Measurements from ENCODE around the gene RXRA.

The RXRA gene

DNA sequence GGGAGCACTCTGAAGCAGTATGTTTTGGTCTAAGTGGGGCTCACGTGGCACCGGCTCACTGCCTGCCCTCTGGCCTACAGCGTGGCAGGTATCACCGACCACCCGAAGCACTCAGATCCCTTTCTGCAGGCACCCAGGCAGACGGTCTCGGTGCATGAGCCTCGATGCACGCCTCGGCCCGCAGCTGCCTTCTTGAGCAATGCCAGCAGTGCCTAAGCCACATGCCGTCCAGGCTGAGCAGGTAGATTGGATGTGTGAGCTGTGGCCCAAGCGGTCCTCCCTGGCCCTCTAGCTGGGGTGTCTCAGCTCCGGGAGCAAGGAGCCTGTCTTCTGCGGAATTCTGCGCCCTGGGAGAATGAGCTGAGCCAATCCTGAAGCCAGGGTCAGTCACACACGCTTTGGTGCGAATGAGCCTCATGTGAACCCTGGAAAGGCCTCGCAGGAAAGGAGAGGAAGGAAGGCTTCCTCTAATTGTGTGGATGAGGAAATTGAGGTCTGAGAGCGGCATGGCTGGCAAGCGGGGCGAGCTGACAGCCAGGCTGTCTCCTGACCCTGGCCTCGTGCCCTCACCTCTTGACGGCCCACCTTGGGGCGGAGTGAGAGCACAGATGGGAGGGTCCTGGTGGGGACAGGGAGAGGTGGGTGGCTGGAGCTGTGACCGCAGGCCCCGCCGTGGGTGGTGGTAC is 14.4 kb downstream of the RXRA start:
- no peak for DNase-seq

DNA sequence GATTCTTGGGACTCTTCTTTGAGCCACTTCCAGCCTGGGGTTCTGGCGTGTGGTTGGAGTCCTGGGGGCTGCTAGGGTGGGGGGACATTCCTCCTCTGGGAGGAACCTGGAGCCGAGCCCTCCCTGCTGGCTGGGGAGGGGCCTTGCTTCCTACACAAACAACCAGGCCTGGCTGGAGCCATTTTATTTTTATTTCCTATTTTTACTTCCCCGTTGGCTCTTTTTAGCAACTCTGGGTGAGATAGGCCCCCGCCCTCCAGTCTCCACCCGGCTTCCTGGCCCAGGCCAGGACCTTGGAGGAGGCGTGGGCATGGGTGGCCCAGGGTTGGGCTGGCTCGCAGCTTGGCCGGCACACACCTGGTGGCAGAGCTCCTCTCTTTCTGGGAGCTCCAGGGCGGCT is 15.1 kb downstream of the RXRA start:
- DNase-seq: no peak

DNA sequence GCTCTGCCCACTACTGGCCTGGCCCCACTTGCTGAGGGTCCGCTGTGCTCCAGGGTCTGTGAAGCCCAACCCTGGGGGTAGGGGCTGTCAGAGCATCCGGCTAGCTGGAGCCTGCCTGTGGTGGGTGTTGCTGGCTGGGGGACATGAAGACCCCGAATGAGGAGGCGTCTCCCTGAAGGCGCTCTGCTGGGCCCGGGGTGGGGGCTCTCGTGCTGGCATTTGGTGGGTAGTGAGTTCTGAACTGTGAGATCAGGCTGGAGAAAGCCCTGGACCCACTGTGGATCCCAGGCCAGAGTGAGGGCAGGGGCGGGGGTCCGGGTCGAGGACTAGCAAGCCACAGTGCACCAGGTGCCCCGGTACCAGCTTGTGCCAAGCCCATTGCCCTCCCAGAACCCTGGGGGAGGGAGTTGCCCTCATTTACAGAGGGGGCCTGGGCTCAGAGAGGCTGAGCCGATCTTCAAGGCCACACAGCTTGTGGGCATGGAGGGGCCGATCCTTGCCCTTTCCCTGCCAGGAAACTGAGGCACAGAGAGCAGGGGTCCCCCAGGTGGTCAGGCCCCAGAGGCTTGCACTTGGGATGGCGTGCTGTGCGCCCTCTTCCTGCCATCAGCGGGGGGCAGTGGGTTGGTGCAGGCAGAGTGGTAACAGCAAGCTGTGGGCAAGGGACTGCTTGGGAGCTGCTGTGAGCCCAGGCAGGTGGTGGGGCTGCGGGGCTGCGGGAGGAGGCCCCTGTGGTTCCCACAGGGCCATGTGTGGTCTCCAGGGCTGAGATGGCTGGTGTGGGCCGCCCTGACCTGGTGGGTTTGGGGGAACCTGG is 15.9 kb downstream of the RXRA start:
- DNase-seq: no peak

DNA sequence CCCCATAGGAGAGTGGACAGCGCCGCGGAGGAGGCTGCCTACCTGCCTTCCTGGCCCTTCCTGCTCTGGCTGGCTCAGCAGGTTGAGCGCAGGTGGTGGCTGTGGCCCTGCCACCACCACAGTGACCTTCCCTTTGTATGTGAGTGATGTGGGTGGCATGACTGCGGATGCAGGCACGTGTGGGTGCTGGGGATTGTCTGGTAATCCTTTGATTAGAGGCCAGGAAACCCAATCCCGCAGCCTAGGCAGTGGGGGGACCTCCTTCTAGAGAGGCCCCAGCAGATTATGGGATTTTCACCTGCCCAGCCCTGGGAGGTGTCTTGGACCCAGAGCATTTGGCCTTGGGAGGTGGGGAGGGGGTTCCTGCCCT is 16.5 kb downstream of the RXRA start:
- no peak for DNase-seq

DNA sequence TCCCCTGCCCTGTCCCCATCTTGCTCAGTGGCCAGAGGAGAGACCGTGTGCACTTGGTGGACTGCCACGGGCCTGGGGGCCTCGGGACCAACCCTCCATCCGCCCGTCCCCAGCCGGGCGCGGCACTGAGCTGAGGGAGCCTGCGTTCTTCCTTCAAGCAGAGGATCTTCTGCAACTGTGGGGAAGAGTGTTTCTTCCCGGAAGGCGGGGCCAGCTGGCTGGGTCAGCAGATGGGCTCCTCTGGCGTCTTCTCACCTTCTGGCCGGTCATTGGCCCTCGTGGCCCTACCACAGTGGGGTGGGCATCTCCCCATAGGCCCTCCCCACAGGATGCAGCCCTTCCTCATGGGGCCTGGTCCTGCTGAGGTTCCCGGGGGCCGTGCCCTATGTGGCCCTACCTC is 17.4 kb downstream of the RXRA start:
- DNase-seq: no peak

DNA sequence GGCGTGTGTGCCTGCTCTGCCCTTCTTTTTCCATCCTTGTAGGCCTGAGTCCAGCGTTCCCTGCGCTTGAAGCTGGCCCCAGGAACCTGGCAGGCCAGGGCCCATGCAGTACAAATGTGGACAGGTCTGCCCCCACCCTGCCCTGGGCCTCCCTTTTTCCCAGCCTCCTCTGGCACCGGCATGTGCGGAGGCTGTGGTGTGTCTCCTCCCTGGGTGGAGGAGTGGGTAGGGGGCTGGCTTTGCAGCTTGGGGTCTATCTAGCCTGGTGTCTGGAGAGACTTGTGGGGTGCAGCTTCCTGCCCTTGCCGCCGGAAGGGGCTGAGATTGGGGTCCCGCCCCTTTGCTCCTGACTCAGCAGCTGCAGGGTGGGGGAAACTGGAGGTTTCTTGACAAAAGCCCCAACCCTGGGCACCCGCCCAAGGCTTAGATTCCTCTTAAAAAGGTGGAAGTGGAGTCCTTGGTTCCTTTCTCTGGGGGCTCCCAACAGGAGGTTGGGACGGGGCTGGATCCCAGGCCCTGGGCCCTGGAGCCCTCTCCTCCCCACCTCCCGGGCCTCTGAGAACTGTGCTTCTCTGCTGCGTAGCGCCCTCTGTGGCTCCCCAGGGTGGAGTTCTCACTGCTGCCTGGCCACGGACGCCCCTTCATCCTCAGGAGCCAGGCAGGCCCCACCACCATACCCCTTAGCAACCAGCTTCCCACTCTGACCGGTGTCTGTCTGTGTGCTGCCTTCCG is 18.0 kb downstream of the RXRA start:
- DNase-seq: no peak

DNA sequence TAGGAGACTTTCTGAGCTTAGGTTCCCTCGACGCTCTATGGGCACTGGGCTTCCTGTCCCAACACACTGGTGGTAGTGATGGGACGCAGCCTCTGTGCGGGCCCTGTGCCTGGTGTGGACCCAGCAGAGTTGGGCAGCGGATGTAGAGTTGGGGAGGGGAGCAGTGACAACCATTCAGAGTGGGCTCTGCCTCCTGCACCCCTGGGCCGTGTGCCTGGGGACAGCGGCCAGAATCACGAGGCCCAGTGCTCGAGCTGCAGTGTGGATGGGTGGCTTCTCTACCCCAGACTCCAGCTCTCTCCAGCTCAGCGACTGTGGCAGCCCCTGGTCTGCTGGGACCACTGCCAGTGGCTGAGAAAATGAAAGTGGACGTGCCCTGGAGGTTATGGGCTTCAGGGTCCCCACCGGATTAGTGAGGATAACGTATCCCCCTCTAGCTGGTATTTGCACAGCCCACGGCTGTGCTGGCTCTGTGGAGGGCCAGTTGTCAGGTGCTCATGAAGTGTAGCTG is 18.6 kb downstream of the RXRA start:
- DNase-seq: no peak

DNA sequence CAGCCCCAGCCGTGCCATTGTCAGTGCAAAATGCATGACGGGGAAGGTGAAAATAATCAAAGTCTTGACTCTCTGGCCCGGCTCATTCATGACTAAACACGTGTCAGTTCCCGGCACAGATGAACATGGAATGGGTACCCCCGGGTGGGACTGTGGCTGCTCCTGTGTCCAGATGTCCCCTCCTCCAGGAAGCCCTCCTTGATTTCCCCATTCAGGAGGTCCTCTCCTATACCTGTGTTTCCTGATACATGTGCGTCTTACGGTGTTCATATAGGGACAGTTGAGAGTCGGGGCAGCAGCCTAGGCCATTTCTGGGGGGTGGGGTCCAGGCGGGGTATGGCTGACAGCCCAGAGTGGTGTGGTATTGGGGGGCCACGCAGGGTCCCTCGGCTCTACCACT is 19.5 kb downstream of the RXRA start:
- no peak for DNase-seq

DNA sequence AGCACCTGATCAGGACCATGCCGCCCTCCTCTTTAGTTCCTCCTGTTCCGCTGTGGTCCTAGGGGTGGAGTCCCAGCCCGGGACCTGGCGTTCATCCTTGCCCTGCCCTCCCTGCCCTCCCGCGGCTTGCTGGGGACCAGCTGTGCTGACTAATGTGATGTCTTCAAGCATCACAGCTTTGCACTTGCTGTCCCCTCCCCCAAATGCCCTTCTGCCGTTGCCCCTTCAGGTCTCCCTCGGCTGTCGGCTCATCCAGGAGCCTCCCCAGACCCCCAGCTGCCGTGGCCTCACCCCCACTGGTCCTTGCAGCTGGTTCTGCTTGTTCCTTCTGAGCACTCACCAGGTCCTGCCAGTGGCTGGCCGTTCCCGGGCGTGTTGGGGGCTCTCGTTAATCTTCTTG is 19.9 kb downstream of the RXRA start:
- no peak for DNase-seq

DNA sequence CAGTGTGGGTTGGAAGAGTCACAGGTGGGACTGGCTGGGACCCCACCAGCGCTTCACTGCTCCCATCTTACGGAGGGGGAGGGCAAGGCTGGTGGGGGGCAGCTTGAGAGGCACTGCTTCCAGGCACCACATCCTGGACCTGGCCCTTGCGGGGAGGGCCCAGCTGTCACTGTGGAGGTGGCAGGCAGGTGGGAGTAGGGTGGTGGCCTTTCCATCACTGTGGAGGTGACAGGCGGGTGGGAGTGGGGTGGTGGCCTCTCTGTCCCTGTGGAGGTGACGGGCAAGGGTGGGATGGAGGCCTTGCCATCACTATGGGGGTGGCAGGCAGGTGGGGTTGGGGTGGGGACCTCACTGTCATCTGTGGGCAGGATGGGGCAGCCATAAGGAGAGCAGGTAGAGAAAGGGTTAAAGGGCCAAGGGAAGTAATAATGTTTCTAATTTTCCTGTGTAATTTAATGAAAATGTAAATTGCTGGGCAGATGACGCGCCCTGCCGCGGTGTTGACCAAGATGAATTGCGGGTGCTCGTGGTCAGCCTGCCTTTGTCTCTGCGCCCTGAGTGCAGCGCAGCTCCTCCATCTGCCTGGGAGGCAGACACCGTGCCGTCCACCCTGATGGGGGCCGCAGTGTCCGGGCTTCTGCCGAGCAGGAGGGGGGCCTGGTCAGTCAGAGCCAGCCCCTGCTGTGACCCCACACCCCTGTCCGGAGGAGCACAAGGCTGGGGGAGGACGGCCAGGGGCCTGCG is 20.8 kb downstream of the RXRA start:
- no peak for DNase-seq

DNA sequence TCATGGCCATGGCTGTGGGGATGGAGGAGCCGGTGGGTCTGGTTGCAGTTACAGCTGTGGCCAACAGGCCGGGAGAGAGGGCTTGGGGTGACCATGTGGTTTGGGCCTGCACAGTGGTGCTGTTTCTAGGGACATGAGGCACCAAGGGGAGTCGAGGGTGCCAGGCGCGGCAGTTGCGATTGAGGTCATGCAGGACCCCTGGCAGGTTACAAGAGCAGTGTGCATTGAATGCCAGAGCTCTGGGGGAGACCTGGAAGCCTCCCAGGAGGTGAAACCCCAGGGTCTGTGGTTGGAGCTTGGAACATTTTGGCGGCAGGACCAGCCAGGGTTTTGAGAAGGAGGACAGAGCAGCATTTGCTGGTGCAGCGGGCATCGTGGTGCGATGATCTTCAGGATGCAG is 21.7 kb downstream of the RXRA start:
- no peak for DNase-seq

DNA sequence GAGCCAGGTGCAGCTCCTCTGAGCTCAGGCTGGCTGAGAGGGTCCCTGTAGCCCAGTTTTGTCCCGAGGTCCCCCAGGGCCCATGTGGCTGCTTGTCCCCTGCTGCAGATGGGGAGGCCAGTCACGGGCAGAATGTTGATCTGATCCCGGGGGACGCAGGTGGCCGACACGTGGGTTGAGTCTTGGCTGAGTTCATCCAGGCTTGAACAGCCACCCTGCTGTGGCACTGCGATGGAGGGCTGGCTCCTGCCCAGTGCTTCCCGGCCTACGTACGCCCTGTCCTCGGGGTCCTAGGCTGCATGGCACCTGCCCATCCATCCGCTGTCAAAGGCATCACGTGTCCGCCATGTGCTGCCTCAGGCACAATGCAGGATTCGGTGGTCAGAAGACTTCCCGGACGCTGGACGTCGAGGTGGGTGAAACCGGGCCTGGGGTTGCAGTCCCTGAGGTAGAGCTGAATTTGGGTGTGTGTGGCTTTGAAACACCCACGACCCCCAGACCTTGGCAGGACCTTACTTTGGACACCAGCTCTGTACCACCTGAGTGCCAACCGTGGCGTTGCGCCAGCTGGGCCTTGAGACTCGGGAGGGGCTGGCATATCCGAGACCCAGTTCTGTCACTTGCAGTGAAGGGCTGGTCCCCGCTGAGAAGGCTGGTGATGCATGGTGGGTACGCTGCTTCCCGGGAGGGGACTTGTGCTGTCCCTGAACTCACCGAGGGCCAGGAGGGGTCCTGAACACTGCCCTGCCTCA is 22.3 kb downstream of the RXRA start:
- DNase-seq: no peak

DNA sequence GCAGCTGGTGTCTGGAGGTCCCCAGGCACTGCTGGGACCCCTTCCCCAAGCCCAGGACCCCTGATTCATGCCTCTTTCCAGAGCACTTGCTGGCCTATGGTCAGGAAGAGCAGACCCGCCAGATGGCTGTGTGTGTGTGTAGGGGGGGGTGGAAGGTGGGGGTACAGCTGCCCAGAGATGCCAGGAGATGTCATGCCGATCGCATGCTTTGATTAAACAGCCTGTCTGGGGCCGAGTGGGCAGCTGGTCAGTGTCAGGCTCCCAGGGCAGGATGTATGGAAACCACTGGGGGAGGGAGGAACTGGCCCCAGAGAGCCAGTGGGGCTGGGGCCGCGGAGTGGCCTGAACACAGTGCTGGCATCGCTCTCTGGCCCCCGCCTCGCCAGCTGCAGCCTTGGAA is 23.7 kb downstream of the RXRA start:
- DNase-seq: no peak

DNA sequence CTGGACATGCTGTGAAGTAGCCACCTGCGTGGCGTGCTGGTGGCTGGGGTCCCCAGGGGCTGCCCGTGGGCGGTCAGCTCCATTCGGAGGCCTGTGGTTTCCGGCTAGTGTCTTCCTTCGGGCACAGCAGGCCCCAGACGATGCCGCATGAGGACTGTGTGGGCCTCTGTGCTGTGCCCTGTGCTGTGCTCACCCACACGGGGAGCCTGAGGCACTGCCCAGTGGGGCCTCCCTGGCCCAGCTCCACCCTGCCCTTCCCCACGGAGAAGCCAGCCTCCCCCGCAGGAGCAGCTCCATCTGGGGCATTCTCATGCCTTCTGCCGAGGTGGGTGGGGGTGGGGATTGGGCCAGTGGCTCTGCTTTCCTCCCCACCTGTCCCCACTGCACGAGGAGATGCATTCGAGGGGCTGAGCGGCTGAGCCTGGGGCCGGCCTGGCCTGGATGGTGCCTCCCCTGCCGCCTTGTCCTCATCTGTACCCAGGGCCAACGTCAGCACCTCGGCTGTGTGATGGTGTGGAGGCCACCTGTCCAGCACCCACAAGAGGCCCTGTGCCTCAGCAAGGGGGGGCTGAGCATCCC is 24.2 kb downstream of the RXRA start:
- no peak for DNase-seq

DNA sequence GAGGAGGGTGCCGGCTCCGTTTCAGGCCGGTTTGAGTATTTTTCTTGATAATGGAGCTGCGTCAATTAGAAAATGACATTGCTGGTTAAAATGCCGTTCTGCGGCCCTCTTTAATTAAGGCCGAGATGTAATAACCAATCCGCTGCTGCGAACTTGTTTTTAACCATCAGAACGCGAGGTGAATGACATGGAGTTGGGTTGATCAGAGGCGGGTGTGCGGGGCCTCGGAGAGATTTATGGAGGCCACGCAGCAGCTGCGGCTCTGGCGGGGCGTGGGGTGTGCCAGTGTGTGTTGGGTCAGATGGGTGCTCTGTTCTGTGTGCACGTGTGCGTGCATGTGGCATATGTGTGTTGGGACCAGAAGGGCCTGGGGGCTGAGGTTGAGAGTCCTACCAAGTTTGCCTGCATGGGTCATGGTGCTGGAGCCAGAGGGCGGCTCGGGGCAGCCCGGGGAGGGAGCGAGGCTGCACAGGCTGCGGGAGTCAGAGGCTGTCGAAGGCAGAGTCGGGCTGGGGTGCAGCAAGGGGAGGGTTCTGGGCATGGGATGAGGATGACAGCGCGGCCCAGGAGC is 25.4 kb downstream of the RXRA start:
- DNase-seq: no peak

DNA sequence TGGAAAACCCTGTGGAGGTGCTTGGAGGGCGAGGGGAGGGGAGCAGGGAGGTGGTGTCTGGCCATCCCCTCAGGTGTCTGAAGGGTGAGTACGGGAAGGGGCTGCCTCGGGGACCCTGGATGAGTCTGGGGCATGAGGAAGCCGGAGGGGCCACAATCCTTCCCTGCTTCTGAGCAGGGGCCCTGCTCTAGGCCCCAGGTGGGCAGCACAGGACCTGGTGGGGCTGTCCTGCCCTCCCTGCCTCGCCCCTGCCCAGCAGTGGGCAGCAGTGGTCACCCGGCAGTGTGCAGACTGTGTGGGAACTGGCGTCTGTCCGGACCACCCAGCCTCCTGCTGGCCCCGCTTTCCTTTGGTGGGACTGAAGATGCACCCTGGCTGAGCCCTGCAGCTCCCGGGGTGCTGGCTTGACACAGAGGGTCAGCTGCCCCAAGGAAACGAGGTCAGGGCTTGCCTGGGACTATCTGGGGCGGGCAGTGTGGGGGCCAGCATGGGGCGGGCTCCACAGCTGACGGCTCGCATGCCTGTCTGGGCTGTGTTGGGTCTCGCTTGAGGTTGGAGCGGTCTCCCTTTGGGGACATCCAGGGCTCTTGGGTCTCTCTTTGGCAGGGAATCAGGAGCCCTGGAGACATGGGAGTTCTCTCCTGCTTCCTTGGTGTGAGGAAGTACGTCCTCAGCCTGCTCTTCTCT is 26.1 kb downstream of the RXRA start:
- DNase-seq: no peak

DNA sequence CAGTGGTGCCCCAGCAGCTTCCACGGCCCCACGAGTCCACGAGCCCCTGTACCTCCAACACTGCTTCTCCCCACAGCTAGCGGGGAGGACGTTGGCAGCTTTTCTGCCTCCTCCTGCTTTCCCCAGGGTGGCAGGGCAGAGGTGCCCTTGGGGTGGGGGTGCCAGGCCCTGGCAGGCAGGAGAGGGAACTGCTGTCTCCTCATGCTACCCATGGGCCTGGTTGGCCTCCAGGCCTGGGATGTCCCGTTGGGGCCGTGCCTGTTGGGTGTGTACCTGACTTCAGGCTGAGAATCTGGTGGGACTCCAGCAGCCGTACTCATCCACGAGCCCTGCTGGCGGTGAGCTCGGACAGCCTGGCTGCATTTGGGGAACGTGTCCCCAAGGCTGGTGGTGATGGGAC is 27.3 kb downstream of the RXRA start:
- no peak for DNase-seq

DNA sequence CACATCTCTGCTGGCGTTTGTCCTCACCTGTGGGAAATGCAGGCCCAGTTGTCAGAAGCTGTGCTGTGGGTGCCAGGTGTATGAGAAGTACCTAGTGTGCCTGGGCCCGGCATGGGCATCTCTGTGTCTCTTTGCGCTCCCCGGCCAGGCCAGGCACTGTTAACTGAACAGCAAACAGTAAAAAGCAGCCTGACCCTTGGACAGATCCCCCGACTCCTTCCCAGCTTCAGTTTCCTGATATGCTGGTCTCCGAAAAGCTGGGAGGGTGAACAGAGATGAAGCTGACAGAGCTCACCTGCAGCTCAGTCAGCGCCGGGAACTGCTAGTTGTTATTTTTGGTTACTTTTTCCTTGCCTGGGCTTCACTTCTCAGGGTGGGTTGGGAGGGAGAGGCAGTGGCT is 28.9 kb downstream of the RXRA start:
- DNase-seq: no peak

DNA sequence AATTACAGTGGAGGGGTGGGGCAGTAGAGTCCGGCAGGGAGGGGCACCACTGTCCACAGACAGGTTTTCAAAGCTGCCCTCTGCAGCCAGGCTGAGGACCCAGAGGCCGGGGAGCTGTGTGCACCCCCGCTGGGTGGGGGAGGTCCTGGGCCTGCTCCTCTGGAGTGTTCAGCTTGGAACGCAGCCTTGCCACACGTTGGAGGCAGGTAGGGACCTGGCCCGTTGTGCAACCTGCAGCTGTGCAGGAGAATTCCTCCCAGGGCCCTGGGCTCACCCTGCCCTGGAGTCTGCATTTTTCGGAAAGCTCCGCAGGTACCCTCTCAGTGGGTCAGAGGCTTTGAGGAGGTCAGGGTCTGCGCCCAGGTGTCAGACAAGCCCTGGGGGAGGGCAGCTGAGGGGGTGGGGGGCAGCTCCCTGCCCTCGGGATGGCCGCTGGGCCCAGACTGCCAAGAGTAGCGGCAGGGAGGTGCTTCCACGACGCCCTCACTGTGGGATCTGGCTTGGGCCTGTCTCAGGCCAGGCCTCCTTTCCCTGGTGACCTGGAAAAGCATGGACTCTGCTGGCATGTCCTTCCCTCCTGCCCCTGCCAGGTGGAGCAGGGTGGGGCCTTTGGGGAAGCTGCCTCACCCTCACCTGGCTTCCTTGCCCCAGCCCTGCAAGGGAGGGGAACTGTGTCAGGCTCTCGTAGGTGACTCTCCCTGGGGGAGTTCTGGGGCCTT is 29.5 kb downstream of the RXRA start:
- DNase-seq: no peak

Measured in NCI-H146 (cell line).